Astrocyte of the spinal cord (primary cell): ENCODE data around the gene BMX.

Experiments
- DNase-seq: peaks from one replicate; pipeline ENCODE4 v3.0.0; 2011; ENCODE audit warnings: low read depth, low spot score
- H3K4me3 ChIP-seq: 2 replicates; pipeline ENCODE4 v1.5.1; 2011; ENCODE audit warnings: low read depth, mild to moderate bottlenecking, low read length, moderate library complexity
- CTCF ChIP-seq: IDR thresholded peaks from 2 replicates; pipeline ENCODE4 v1.5.1; 2012; ENCODE audit warnings: low read depth, mild to moderate bottlenecking, low read length, inconsistent platforms
- in situ Hi-C: cut with HindIII; loops from 2 replicates; pipeline ENCODE4 v1.10.0; 2017; ENCODE audit warnings: low sequenced_read_pairs

Gene BMX

DNA sequence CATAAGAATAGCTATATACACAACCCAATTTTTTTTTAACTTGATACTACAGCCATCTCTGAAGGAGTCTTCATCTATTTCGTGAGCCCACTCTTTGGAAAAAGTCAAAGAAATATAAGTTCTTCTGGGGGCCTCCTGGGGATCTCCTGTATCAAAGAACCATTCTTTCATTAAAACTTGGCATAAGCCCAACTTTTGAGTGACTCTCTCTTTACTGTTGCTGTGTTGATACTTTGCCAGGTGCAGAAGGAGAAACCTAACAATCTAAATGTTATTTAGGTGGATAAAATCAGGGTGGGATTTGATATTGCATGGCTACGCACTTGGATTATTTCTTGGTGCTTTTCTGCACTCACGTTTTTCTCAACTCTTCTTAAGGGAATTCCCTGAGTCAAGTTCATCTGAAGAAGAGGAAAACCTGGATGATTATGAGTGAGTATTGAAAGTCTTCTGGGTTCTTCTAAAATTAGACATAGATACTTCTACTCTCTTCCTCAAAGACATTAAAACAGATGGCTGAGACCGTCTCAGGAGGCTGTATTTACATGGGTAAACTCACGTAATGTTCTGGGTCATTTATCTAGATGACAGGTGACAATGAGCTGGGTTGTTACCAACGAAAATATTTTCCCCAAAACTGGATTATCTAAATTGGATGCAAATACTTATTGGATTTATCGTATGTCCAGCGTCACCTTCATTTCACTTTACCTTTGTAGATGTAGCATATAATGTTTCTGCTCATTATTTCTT is 25.2 kb downstream of the BMX start:
- no peak overlapping the region for H3K4me3 ChIP-seq
- TF ChIP-seq CTCF, result no peak
- DNase-seq, result no peak
- in situ Hi-C loops, result no loop called here

- in situ Hi-C loops, result no loop called here
- no peak for TF ChIP-seq CTCF
- no peak overlapping the region for H3K4me3 ChIP-seq
- no peak for DNase-seq
Observed at GRCh38 chrX:15529165-15529564, 28.6 kb downstream of the BMX start.

DNA sequence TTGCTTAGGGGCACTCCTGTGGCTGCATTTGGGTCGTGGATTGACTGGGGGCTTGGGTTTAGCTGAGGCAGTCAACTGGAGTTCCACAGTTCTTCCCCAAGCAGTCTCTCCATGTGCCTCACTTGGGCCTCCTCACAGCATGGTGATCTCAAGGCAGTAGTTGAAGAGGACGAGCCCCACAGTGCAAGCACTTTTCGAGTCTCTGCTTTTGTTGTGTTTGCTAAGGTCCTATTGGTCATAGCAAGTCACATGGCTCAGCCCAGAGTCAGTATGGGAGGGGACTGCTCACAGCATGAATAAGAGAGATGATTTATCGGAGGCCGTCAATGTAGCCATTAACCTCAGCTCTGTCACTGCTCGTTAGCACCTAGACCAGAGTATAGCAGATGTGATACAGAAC is 29.7 kb downstream of the BMX start:
- no peak overlapping the region for H3K4me3 ChIP-seq
- in situ Hi-C loops, result no loop called here
- no peak for TF ChIP-seq CTCF
- no peak for DNase-seq

DNA sequence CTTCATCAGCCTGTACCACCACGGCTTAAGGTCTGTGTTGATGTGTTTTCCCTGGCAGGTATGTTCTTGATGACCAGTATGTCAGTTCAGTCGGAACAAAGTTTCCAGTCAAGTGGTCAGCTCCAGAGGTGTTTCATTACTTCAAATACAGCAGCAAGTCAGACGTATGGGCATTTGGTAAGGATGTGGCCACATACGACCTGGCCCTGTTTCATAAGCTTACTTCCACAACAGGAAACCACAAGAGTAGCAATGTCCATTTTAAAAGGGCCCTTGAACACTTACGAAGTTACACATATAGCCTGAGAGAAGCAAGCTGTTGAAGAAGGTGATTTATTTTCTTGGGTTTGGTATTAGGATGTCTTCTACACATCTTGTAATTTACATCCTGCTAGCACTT is 46.1 kb downstream of the BMX start:
- no peak overlapping the region for H3K4me3 ChIP-seq
- in situ Hi-C loops, result no loop called here
- no peak for DNase-seq
- TF ChIP-seq CTCF, result no peak

GRCh38 chrX:15547356-15547755 is 46.7 kb downstream of the BMX start:
- in situ Hi-C loops, result no loop called here
- no peak for DNase-seq
- no peak overlapping the region for H3K4me3 ChIP-seq
- TF ChIP-seq CTCF, result no peak

GRCh38 chrX:15549189-15550012 is 48.8 kb downstream of the BMX start:
- H3K4me3 ChIP-seq, result no peak overlapping the region
- DNase-seq, result no peak
- in situ Hi-C loops, result no loop called here
- no peak for TF ChIP-seq CTCF
